Endothelial cell of umbilical vein (primary cell): Measurements from ENCODE around the gene POLA1. TPM values are rescaled to one million over a fixed set of nuclear protein-coding genes. Genes with fewer than 3 reads are reported as not detected.

Experiments
- BruUV-seq: library from RNA; stranded (reverse); fragments of 400-500 nt; replicated peaks from 2 replicates; lab custom pipeline; 2021; lab: Mats Ljungman, UMichigan
- CTCF ChIA-PET: fragments of 300-600, 350-600 bp; sonication (Branson Sonifier 250); formaldehyde crosslinking; loops from one replicate; lab custom pipeline; 2021; ENCODE audit warnings: antibody characterized with exemption, inconsistent platforms; lab: Charles Lee
- POLR2A ChIA-PET: fragments of 300-600, 350-600 bp; sonication (Branson Sonifier 250); formaldehyde crosslinking; loops from one replicate; lab custom pipeline; 2021; ENCODE audit warnings: antibody characterized with exemption, inconsistent platforms; lab: Charles Lee
- DNase-seq: peaks from one replicate; pipeline ENCODE4 v3.0.0-alpha.2; 2011; ENCODE audit warnings: low read depth, low spot score
- FAIRE-seq: peaks from 2 replicates; lab custom pipeline; 2011; peaks lifted over from hg19 to GRCh38; lab: Jason Lieb, UNC
- H2AFZ ChIP-seq: 2 replicates; pipeline ENCODE4 v1.6.0; 2012; ENCODE audit warnings: low read depth, low read length, control low read depth, inconsistent platforms
- H3K27ac ChIP-seq: 2 replicates; pipeline ENCODE4 v1.5.1; 2011; ENCODE audit warnings: low read depth, mild to moderate bottlenecking, control low read depth, low read length, moderate library complexity; ENCODE audit not compliant: insufficient read depth
- H3K27me3 ChIP-seq, 2 experiments: 2 replicates each; pipeline versions ENCODE4 v1.6.0 to v1.6.1; 2011; ENCODE audit warnings: low read length in 2 of 2, mixed read lengths in 1 of 2; ENCODE audit not compliant: control insufficient read depth in 2 of 2, insufficient read depth in 2 of 2
- H3K36me3 ChIP-seq, 2 experiments: 2 replicates in 1 of 2; 3 replicates in 1 of 2; pipeline ENCODE4 v1.5.1; 2011; ENCODE audit warnings: low read length in 2 of 2, mild to moderate bottlenecking in 1 of 2, moderate library complexity in 1 of 2; ENCODE audit not compliant: control insufficient read depth in 2 of 2, insufficient read depth in 2 of 2; ENCODE audit errors: extremely low read depth in 1 of 2
- H3K4me1 ChIP-seq: 3 replicates; pipeline ENCODE4 v1.5.1; 2011; ENCODE audit warnings: mild to moderate bottlenecking, low read length; ENCODE audit not compliant: control insufficient read depth, insufficient read depth; ENCODE audit errors: extremely low read depth
- H3K4me2 ChIP-seq: 2 replicates; pipeline ENCODE4 v1.6.1; 2011; ENCODE audit warnings: low read length, control low read depth, mixed read lengths; ENCODE audit not compliant: insufficient read depth
- H3K4me3 ChIP-seq, 3 experiments: fragments of 200-600 bp in 1 of 3; sonication (generic), shearing (Covaris generic) in 1 of 3; replicated peaks in 1 of 3; 2 replicates each; pipeline ENCODE4 v1.5.1; 2011 to 2016; ENCODE audit warnings: control low read depth in 3 of 3, low read length in 3 of 3, mild to moderate bottlenecking in 2 of 3, inconsistent platforms in 1 of 3, low read depth in 1 of 3, moderate library complexity in 1 of 3; ENCODE audit not compliant: insufficient read depth in 1 of 3
- H3K79me2 ChIP-seq: 2 replicates; pipeline ENCODE4 v1.6.0; 2012; ENCODE audit warnings: low read length, inconsistent platforms; ENCODE audit not compliant: control insufficient read depth, insufficient read depth
- H3K9ac ChIP-seq: replicated peaks from 2 replicates; pipeline ENCODE3; 2011; ENCODE audit warnings: low read length, control low read depth; ENCODE audit not compliant: insufficient read depth; ENCODE audit errors: extremely low read depth
- H3K9me1 ChIP-seq: replicated peaks from 3 replicates; pipeline ENCODE4 v1.6.0; 2011; ENCODE audit warnings: mild to moderate bottlenecking, low read length; ENCODE audit not compliant: control insufficient read depth, insufficient read depth; ENCODE audit errors: extremely low read depth
- H3K9me3 ChIP-seq: replicated peaks from 2 replicates; pipeline ENCODE4 v1.5.1; 2012; ENCODE audit warnings: low read length, inconsistent platforms; ENCODE audit not compliant: control insufficient read depth, insufficient read depth
- H4K20me1 ChIP-seq: replicated peaks from 2 replicates; pipeline ENCODE3; 2011; ENCODE audit warnings: mild to moderate bottlenecking, low read length; ENCODE audit not compliant: control insufficient read depth, insufficient read depth; ENCODE audit errors: extremely low read depth
- EZH2 ChIP-seq: IDR thresholded peaks from 2 replicates; pipeline ENCODE4 v1.6.1; 2012; ENCODE audit warnings: borderline replicate concordance, low read depth, mild to moderate bottlenecking, moderate library complexity, low read length, inconsistent platforms; ENCODE audit not compliant: severe bottlenecking
- FOS ChIP-seq: IDR thresholded peaks from 2 replicates; pipeline ENCODE4 v1.6.1; 2011; ENCODE audit warnings: mild to moderate bottlenecking, low read length, moderate library complexity, borderline replicate concordance; ENCODE audit not compliant: insufficient read depth
- GATA2 ChIP-seq: IDR thresholded peaks from 2 replicates; pipeline ENCODE4 v1.7.0; 2011; ENCODE audit warnings: low read depth, mild to moderate bottlenecking, moderate library complexity, mixed read lengths, low read length; ENCODE audit not compliant: insufficient read length, insufficient read depth
- JUN ChIP-seq: IDR thresholded peaks from 2 replicates; pipeline ENCODE4 v1.6.1; 2011; ENCODE audit warnings: borderline replicate concordance, low read depth; ENCODE audit not compliant: insufficient read length, insufficient read depth
- MYC ChIP-seq: IDR thresholded peaks from one replicate; pipeline ENCODE4 v1.6.1; 2011; ENCODE audit warnings: mild to moderate bottlenecking, low read depth, low read length
- POLR2A ChIP-seq: IDR thresholded peaks from 2 replicates; pipeline ENCODE4 v1.6.1; 2012; ENCODE audit warnings: low read depth, mild to moderate bottlenecking, control low read depth, low read length
- POLR2AphosphoS5 ChIP-seq: IDR thresholded peaks from 2 replicates; pipeline ENCODE4 v1.6.1; 2012; ENCODE audit warnings: low read depth, mild to moderate bottlenecking, control low read depth, low read length, moderate library complexity; ENCODE audit not compliant: insufficient read depth
- dilution Hi-C: fragments of 300-500 bp; cut with MboI; formaldehyde crosslinking; loops from one replicate; pipeline ENCODE4 v1.15.0; 2019; ENCODE audit warnings: low sequenced_read_pairs; ENCODE audit not compliant: extremely low pct_ligation_motif_present
- intact Hi-C: fragments of 100-400 bp; cut with micrococcal nuclease; formaldehyde crosslinking; loops from one replicate; pipeline ENCODE4 v1.10.0; 2022
- polyA plus RNA-seq, 4 experiments: library from polyadenylated mRNA; depleted of rRNA in 3 of 4; stranded (reverse) in 3 of 4; unstranded in 1 of 4; fragments of >200 nt; gene quantifications; 2 replicates each; pipeline versions ENCODE4 v1.2.1 to v1.2.3, GENCODE V29; 2011 to 2012; ENCODE audit warnings: missing spikeins in 1 of 4
- total RNA-seq: library from RNA; stranded (reverse); gene quantifications from 2 replicates; pipeline ENCODE4 v1.2.3, GENCODE V29; 2021
- TF ChIP-seq, protein P1 (sequence below): IDR thresholded peaks from 2 replicates; pipeline ENCODE4 v1.6.1; 2011; ENCODE audit not compliant: insufficient read depth, insufficient read length
- TF ChIP-seq, protein P2 (sequence below), 2 donors: IDR thresholded peaks; 1 replicate in 1 of 2; 2 replicates in 1 of 2; pipeline ENCODE4 v1.5.1; 2011; ENCODE audit warnings: low read length in 2 of 2, mild to moderate bottlenecking in 2 of 2, moderate library complexity in 2 of 2, control low read depth in 1 of 2, inconsistent platforms in 1 of 2, low read depth in 1 of 2; ENCODE audit not compliant: insufficient read depth in 1 of 2; ENCODE audit errors: extremely low read depth in 1 of 2

Gene POLA1
- total and polyA plus RNA-seq, 2 donors (not counting 3 experiments of a cell fraction or from before 2014, with no cell fraction given): 1.8 to 18.6 TPM

DNA sequence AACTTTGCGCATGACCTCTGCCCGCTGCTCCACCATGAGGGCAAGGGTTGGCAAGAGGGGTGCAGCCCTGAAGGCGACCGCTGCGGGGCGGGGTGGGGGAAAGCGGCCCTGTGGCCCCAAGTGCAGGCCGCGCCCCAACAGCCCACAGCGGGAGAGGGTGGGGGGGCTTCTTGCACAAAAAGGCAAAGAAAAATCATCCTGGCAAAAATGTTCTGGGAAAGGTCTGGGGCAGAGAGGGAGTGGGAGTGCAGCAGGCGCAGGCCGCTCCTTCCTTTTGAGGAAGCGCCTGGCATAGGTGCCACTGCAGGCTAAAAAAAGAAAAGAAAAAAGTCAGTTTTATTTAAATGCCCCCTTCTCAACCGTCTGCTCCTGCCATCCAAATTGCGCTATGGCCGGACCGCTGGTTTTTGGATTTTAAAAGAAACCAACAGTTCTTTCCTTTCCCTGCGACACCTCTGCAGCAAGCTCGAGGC is 320.7 kb downstream of the POLA1 start:
- H3K4me3 ChIP-seq: no peak overlapping the region
- no peak for TF ChIP-seq POLR2AphosphoS5
- TF ChIP-seq, protein P1, sequence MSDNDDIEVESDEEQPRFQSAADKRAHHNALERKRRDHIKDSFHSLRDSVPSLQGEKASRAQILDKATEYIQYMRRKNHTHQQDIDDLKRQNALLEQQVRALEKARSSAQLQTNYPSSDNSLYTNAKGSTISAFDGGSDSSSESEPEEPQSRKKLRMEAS: no peak
- TF ChIP-seq GATA2: no peak
- no peak for TF ChIP-seq JUN
- TF ChIP-seq FOS: no peak
- no peak for TF ChIP-seq POLR2A
- TF ChIP-seq, protein P2, sequence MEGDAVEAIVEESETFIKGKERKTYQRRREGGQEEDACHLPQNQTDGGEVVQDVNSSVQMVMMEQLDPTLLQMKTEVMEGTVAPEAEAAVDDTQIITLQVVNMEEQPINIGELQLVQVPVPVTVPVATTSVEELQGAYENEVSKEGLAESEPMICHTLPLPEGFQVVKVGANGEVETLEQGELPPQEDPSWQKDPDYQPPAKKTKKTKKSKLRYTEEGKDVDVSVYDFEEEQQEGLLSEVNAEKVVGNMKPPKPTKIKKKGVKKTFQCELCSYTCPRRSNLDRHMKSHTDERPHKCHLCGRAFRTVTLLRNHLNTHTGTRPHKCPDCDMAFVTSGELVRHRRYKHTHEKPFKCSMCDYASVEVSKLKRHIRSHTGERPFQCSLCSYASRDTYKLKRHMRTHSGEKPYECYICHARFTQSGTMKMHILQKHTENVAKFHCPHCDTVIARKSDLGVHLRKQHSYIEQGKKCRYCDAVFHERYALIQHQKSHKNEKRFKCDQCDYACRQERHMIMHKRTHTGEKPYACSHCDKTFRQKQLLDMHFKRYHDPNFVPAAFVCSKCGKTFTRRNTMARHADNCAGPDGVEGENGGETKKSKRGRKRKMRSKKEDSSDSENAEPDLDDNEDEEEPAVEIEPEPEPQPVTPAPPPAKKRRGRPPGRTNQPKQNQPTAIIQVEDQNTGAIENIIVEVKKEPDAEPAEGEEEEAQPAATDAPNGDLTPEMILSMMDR (IDR thresholded peaks at IDR 0.05; ENCODE audit: extremely low read depth in 1 of 2, insufficient read depth in 1 of 2, low read depth in 1 of 2, low read length in 2 of 2): no peak
- TF ChIP-seq MYC: no peak
- TF ChIP-seq EZH2: no peak
- CTCF ChIA-PET: no interaction called here
- POLR2A ChIA-PET: no interaction called here
- dilution Hi-C loops: no loop called here
- H2AFZ ChIP-seq: no peak overlapping the region
- H3K9me3 ChIP-seq: no peaks in the 10 kb centered on the region
- FAIRE-seq (no peak), DNase-seq (no peak)
- no TSS peak for BruUV-seq
- H3K27me3 ChIP-seq: peaks cover 69 to 93% of the 10 kb centered on the region in 2 experiments
- H3K4me2 ChIP-seq: no peak overlapping the region
- peaks cover 2% of the 10 kb centered on the region for H3K4me1 ChIP-seq
- no peak overlapping the region for H3K9ac ChIP-seq
- no peaks in the 10 kb centered on the region for H3K79me2 ChIP-seq
- intact Hi-C loops: no loop called here
- H3K9me1 ChIP-seq: no peaks in the 10 kb centered on the region
- no peaks in the 10 kb centered on the region for H4K20me1 ChIP-seq
- no peak overlapping the region for H3K27ac ChIP-seq
- H3K36me3 ChIP-seq: no peaks in the 10 kb centered on the region
